Neuron (in vitro differentiated cells): ENCODE measurements around the gene RPGR.

ENCODE experiments used
- H2AFZ ChIP-seq: one replicate; pipeline ENCODE4 v1.6.1; 2013; ENCODE audit warnings: low read depth, mild to moderate bottlenecking, inconsistent platforms, low read length, moderate library complexity
- H3K27me3 ChIP-seq: one replicate; pipeline ENCODE4 v1.6.1; 2013; ENCODE audit warnings: low read length; ENCODE audit not compliant: insufficient read depth
- H3K36me3 ChIP-seq: one replicate; pipeline ENCODE4 v1.6.1; 2013; ENCODE audit warnings: low read length; ENCODE audit not compliant: insufficient read depth
- H3K4me1 ChIP-seq: one replicate; pipeline ENCODE4 v1.6.1; 2013; ENCODE audit warnings: low read length; ENCODE audit not compliant: insufficient read depth
- H3K4me3 ChIP-seq: 2 replicates; pipeline ENCODE4 v1.5.1; 2013; ENCODE audit warnings: mild to moderate bottlenecking, low read length, moderate library complexity
- H3K9me3 ChIP-seq: one replicate; pipeline ENCODE4 v1.6.1; 2013; ENCODE audit warnings: low read length

Gene RPGR

DNA sequence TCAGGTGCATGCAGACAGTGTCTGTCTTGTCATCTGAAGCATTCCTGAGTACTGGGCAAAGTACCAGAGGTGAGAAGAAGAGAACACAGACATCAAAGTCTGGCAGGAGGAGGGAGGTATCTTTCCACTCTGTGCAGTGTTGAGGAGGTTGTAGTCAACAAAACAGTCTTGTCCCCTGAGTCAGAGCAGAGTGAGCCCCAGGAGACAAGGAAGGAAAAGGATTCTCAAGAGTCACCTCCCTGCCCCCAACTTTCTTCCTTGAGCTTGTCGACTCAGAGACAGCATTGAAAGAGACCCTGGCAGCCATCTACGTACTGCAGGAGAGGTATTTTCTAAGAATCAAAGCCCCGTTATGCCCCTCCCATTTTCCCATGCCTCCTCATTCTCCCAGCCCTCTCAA lies 102.2 kb downstream of the RPGR start:
- Histone ChIP-seq H3K4me3 (no peak overlapping the region), H2AFZ (no peak overlapping the region), H3K9me3 (no peaks in the 10 kb centered on the region), H3K4me1 (peaks cover 2% of the 10 kb centered on the region), H3K36me3 (no peaks in the 10 kb centered on the region), H3K27me3 (peaks cover 19% of the 10 kb centered on the region)

DNA sequence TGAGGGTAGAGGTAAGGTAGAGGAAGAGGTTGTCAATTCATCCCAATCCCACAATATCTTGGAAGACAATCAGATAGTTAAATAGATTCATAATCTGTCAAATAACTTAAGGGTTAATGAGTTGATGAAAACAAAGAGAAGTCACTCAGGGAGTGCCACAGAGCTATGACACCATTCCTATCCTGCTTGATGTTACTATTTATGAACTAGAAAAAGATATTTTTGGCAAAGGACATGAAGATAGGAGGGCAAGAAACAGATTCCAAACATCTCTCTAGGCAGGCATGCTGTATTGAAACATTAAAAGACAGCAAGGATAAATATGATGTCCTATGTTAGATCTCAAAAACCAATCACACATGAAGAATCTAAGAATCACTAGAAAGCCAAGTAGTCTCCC lies 103.1 kb downstream of the RPGR start:
- no peaks in the 10 kb centered on the region for H3K36me3 ChIP-seq

DNA sequence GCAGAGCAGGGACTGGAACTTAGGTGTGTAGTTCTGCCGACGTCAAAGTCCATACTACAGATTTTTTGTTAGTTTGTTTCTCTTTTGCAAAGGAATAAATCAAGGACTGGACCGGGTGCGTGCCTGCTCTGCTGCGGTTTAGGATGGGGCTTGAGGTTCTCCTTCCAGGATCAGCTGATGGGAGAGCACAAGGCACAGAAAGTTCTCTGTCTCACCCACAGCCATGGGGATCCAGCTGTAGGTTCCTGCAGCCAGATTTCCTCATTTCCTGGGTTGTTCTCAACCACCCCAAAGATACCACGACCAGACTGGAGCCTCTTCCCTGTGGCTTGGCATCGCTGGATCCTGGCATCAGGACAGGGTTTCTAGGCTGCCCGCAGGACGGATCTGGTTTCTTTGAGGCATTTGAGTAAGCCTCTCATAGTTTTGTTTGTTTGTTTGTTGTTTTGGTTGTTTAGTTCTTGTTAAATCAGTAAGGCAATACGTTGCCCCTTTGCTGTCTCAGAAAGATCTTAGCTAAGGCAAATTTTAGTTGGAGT lies 105.8 kb downstream of the RPGR start:
- Histone ChIP-seq H3K9me3 (no peaks in the 10 kb centered on the region), H2AFZ (no peak overlapping the region), H3K4me1 (peaks cover 6% of the 10 kb centered on the region), H3K36me3 (no peaks in the 10 kb centered on the region), H3K4me3 (no peak overlapping the region), H3K27me3 (peaks cover 23% of the 10 kb centered on the region)

More for the DNA sequence above, 103.1 kb downstream of the RPGR start:
- Histone ChIP-seq H3K4me3 (no peak overlapping the region), H2AFZ (no peak overlapping the region), H3K9me3 (no peaks in the 10 kb centered on the region), H3K27me3 (peaks cover 20% of the 10 kb centered on the region), H3K4me1 (peaks cover 6% of the 10 kb centered on the region)

DNA sequence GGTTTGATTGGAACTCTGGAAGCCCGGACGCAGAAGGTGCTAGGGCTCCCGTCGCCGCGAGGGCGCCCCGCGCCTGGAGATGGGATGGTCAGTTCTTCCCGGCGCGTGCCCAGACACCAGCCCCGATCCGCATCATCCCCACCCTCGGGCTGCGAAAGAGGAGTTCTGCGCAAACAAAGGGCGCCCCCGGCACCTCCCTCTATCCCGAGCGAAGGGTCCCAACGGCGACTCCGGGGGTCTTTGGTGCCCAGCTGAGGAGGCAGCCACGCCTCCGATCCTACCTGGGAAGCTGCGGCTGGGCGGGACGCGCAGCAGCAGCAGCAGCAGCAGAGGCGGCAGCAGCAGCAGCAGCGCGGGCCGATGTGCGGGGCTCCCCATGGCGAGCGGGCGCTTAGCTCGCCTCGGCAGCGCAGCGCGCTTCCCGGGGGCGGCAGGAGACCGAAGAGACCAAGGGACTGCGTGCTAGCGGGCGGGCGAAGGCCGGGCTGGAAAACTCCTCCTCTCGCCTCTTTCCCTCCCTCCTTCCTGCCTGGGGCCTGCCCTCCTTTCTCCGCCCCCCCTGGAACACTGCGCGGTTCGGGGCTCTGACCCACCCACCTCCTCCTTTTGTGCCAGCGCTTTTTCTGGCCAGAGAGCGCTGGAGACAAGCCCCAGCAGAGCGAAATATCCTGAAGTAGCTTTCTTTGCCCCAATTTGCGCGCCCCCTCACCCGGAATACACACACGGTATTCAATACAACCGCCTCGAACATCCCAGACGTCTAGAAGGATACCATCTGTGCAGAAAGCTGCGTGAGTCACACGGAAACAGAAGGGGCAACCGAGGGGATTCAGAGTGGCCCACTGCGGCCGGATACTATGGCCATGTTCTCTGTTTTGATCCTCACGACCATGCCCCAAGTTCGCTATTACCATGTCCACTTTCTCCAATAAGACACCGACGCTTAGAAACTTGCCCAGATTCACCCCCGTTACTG lies 106.6 kb downstream of the RPGR start, which contains the start of gene SRPX:
TSS of gene SRPX (minus strand) at position 457 of the 976 bp plus-strand sequence. CDS start at position 378, 79 bp downstream.
- H3K27me3 ChIP-seq: peaks cover 21% of the 10 kb centered on the region

DNA sequence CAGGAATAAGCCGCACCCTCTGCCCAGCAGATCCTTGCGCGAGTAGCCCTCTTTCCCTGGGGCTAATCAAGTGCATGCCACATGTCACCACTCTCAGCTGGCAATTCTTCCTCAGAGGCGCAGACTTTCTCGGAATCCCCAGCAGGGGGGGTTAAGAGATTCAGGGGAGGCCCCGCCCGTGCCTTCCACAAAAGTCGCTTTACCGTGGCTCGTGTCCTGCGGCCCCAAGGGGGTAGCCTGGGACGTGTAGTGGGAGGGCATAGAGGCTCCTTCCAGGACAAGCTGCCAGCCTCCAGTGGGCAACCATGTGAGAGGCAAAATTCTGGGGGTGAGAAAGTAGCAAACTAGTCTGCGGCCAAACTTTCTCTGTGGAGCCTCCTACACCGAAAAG lies 107.3 kb downstream of the RPGR start:
- peak overlapping the region; percentile 47 for H3K4me3 ChIP-seq
- H3K9me3 ChIP-seq: no peaks in the 10 kb centered on the region
- H2AFZ ChIP-seq: peak overlapping the region; percentile 73
- H3K27me3 ChIP-seq: peaks cover 21% of the 10 kb centered on the region
- H3K36me3 ChIP-seq: no peaks in the 10 kb centered on the region
- peaks cover 6% of the 10 kb centered on the region for H3K4me1 ChIP-seq

More for the DNA sequence above, 106.6 kb downstream of the RPGR start, which contains the start of gene SRPX:
- H3K4me1 ChIP-seq: peaks cover 6% of the 10 kb centered on the region
- H3K4me3 ChIP-seq: peak within 1 kb of the TSS; percentile 47
- peak within 1 kb of the TSS; percentile 73 for H2AFZ ChIP-seq
- H3K9me3 ChIP-seq: no peaks in the 10 kb centered on the region
- no peaks in the 10 kb centered on the region for H3K36me3 ChIP-seq
